ENCODE measurements around the gene UBD.

The UBD gene

DNA sequence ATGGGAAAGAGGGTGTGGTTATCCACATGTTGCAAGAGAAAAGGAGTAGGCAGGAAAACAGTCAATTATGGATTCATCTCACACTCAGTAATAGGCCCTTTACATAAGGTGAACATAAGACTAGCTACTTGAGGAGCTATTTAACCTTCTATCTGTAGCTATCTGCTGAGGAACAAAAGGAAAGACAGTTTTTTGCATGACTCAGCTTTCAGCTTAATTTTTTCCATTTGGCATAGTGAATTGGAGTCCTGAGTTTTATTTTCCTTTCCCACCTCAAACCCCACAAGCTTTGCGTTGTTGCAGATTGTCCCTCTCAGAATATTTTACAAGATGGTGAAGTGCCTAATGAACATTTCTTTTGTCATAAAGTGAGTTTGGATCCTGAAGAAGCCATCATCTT is 32.4 kb downstream of the UBD start:
- Histone ChIP-seq H3K4me1 (ENCODE audit: low read length) (peaks cover 7% of the 10 kb centered on the region), H3K27ac (ENCODE audit: low read length) (no peak overlapping the region), H3K4me2 (ENCODE audit: low read length) (no peak overlapping the region), H4K20me1 (ENCODE audit: insufficient read depth, low read length) (no peaks in the 10 kb centered on the region), H3K36me3 (replicated peaks; ENCODE audit: low read depth, low read length) (no peaks in the 10 kb centered on the region), H3K9ac (ENCODE audit: low read length) (no peak overlapping the region), H3K9me3 (ENCODE audit: insufficient read depth, low read length) (peaks cover 3% of the 10 kb centered on the region; the same call in 1 of the 2 replicates), H3K4me3 (ENCODE audit: low read length) (no peak overlapping the region), H3K79me2 (ENCODE audit: low read length) (no peaks in the 10 kb centered on the region), H3K27me3 (ENCODE audit: low read depth, low read length) (no peaks in the 10 kb centered on the region), H2AFZ (ENCODE audit: low read depth, low read length) (no peak overlapping the region)
- no peak for TF ChIP-seq EZH2phosphoT487 (IDR thresholded peaks at IDR 0.05; ENCODE audit: low read depth)
- TF ChIP-seq, protein P1, sequence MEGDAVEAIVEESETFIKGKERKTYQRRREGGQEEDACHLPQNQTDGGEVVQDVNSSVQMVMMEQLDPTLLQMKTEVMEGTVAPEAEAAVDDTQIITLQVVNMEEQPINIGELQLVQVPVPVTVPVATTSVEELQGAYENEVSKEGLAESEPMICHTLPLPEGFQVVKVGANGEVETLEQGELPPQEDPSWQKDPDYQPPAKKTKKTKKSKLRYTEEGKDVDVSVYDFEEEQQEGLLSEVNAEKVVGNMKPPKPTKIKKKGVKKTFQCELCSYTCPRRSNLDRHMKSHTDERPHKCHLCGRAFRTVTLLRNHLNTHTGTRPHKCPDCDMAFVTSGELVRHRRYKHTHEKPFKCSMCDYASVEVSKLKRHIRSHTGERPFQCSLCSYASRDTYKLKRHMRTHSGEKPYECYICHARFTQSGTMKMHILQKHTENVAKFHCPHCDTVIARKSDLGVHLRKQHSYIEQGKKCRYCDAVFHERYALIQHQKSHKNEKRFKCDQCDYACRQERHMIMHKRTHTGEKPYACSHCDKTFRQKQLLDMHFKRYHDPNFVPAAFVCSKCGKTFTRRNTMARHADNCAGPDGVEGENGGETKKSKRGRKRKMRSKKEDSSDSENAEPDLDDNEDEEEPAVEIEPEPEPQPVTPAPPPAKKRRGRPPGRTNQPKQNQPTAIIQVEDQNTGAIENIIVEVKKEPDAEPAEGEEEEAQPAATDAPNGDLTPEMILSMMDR (IDR thresholded peaks at IDR 0.05; ENCODE audit: low read depth, low read length) = no peak

- Histone ChIP-seq H4K20me1 (ENCODE audit: insufficient read depth, low read length) (no peaks in the 10 kb centered on the region), H3K36me3 (replicated peaks; ENCODE audit: low read depth, low read length) (no peaks in the 10 kb centered on the region), H2AFZ (ENCODE audit: low read depth, low read length) (no peak overlapping the region), H3K4me1 (ENCODE audit: low read length) (no peaks in the 10 kb centered on the region), H3K27ac (ENCODE audit: low read length) (no peak overlapping the region), H3K4me3 (ENCODE audit: low read length) (no peak overlapping the region), H3K9me3 (ENCODE audit: insufficient read depth, low read length) (peaks cover 3% of the 10 kb centered on the region; the same call in 1 of the 2 replicates), H3K79me2 (ENCODE audit: low read length) (no peaks in the 10 kb centered on the region), H3K27me3 (ENCODE audit: low read depth, low read length) (no peaks in the 10 kb centered on the region), H3K4me2 (ENCODE audit: low read length) (no peak overlapping the region), H3K9ac (ENCODE audit: low read length) (no peak overlapping the region)
- TF ChIP-seq EZH2phosphoT487 (IDR thresholded peaks at IDR 0.05; ENCODE audit: low read depth) = no peak
- TF ChIP-seq, protein P1 (IDR thresholded peaks at IDR 0.05; ENCODE audit: low read depth, low read length) = no peak
These were observed 34.3 kb downstream of the UBD start for GRCh38 chr6:29525311-29525639.

DNA sequence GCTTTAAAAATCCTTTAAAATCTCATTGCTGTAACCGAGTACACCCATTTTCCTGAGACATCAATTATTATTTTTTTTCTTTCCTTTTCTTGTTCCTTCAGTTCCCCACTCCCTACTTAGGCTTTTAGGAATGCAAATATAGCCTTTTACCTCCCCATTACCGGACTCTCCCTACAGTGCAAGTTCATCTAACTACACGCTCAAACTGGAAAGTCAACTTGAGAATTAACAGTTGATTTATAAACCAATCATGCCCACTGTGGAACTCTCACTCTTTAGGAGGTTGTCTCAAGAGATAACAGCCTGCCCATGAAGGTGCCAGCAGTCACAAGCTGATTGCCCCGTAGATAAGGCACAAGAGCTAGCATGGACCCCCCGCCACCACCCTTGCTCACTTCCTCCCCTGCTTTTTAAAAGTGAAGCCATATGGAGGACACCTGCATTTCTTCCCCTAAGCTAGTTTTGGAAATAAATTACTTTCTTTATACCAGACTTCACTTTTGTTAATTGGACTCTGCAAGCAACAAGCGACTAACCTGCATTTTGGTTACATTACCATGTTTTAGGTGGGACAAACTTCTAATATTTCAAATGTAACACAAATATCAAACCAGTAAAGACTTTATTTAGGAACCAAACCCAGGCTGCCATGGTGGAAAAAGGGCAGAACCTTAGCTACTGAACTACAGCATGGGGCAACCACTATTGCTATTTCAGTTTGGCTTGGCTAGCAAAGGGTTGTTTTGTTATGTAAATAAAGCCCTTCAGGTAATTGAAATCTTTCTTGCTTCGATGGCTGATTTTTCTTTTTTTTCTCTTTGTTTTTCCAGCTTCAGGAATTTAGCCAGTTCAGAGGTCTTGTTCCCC is 34.9 kb downstream of the UBD start:
- H4K20me1 ChIP-seq (ENCODE audit: insufficient read depth, low read length) = no peaks in the 10 kb centered on the region
- no peak overlapping the region for H3K4me2 ChIP-seq (ENCODE audit: low read length)
- no peak overlapping the region for H3K27ac ChIP-seq (ENCODE audit: low read length)
- no peak overlapping the region for H2AFZ ChIP-seq (ENCODE audit: low read depth, low read length)
- TF ChIP-seq EZH2phosphoT487 (IDR thresholded peaks at IDR 0.05; ENCODE audit: low read depth) = no peak
- TF ChIP-seq, protein P1 (IDR thresholded peaks at IDR 0.05; ENCODE audit: low read depth, low read length) = no peak
- H3K9ac ChIP-seq (ENCODE audit: low read length) = no peak overlapping the region
- H3K4me3 ChIP-seq (ENCODE audit: low read length) = no peak overlapping the region
- no peaks in the 10 kb centered on the region for H3K36me3 ChIP-seq (replicated peaks; ENCODE audit: low read depth, low read length)
- H3K9me3 ChIP-seq (ENCODE audit: insufficient read depth, low read length) = peaks cover 3% of the 10 kb centered on the region; the same call in 1 of the 2 replicates
- H3K4me1 ChIP-seq (ENCODE audit: low read length) = no peaks in the 10 kb centered on the region
- no peaks in the 10 kb centered on the region for H3K27me3 ChIP-seq (ENCODE audit: low read depth, low read length)
- no peaks in the 10 kb centered on the region for H3K79me2 ChIP-seq (ENCODE audit: low read length)

DNA sequence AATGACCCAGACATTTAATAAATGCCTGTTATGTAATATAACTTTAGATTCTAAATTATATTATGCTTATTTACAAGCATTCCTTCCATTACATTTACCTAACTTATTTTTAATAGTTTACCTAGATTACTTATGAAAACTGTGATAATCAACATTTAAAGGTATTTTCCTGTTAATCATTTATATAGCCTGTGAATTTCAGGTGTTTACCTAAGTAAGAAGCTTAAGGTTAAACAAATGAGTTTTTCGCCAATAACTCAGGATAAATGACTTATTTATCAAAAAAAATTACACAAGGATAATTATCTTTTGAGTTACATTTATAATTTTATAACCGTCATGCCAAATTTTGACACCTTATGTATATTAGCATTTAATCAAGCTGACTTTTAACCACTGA is 35.5 kb downstream of the UBD start:
- H3K27ac ChIP-seq (ENCODE audit: low read length) = no peak overlapping the region
- peaks cover 3% of the 10 kb centered on the region; the same call in 1 of the 2 replicates for H3K9me3 ChIP-seq (ENCODE audit: insufficient read depth, low read length)
- H3K79me2 ChIP-seq (ENCODE audit: low read length) = no peaks in the 10 kb centered on the region
- H3K4me3 ChIP-seq (ENCODE audit: low read length) = no peak overlapping the region
- no peaks in the 10 kb centered on the region for H3K36me3 ChIP-seq (replicated peaks; ENCODE audit: low read depth, low read length)
- no peaks in the 10 kb centered on the region for H3K4me1 ChIP-seq (ENCODE audit: low read length)
- no peaks in the 10 kb centered on the region for H4K20me1 ChIP-seq (ENCODE audit: insufficient read depth, low read length)
- no peak overlapping the region for H3K4me2 ChIP-seq (ENCODE audit: low read length)
- no peaks in the 10 kb centered on the region for H3K27me3 ChIP-seq (ENCODE audit: low read depth, low read length)
- no peak overlapping the region for H3K9ac ChIP-seq (ENCODE audit: low read length)
- no peak overlapping the region for H2AFZ ChIP-seq (ENCODE audit: low read depth, low read length)
- TF ChIP-seq, protein P1 (IDR thresholded peaks at IDR 0.05; ENCODE audit: low read depth, low read length) = no peak
- no peak for TF ChIP-seq EZH2phosphoT487 (IDR thresholded peaks at IDR 0.05; ENCODE audit: low read depth)
